ENCODE data around the gene CDK1.
A peak's percentile ranks its signal among the peaks of the same experiment; 100 is the strongest.

CDK1 gene

GRCh38 chr10:60778214-60778970 lies at the start of gene CDK1:
CDK1 (plus strand) TSS chr10:60778478; CDS start chr10:60780166, 1,688 bp downstream.
- intact Hi-C loops (cut with DNase I; ENCODE audit: low total_unique reads), result no loop called here
- H3K9me3 ChIP-seq, result no peaks in the 10 kb centered on the region
- H3K27me3 ChIP-seq, result peaks cover 0 to 3% of the 10 kb centered on the region in 2 donors
- H3K4me1 ChIP-seq, result peaks cover 0 to 7% (median 7%) of the 10 kb centered on the region in 4 donors
- H3K4me3 ChIP-seq, result peak within 1 kb of the TSS; percentile 57 to 68
- H3K27ac ChIP-seq, result no peak within 1 kb of the TSS
- no peak for TF ChIP-seq CTCF (IDR thresholded peaks at IDR 0.05)
- no peaks in the 10 kb centered on the region for H3K36me3 ChIP-seq
- DNase-seq, result peak; percentile 93 to 98

- Histone ChIP-seq H3K4me1 (peaks cover 0 to 15% (median 10%) of the 10 kb centered on the region in 4 donors), H3K4me3 (no peak overlapping the region), H3K9me3 (no peaks in the 10 kb centered on the region), H3K27me3 (peaks cover 0 to 15% of the 10 kb centered on the region in 2 donors), H3K36me3 (no peaks in the 10 kb centered on the region), H3K27ac (no peak overlapping the region)
- intact Hi-C loops (cut with DNase I; ENCODE audit: low total_unique reads), result no loop called here
- DNase-seq, result no peak
- TF ChIP-seq CTCF (IDR thresholded peaks at IDR 0.05), result no peak
Measured at GRCh38 chr10:60729106-60729505, 49.2 kb upstream of the CDK1 start.

GRCh38 chr10:60731134-60731885 lies 47.0 kb upstream of the CDK1 start:
- H3K27ac ChIP-seq, result no peak overlapping the region
- no peaks in the 10 kb centered on the region for H3K9me3 ChIP-seq
- no peak for DNase-seq
- intact Hi-C loops (cut with DNase I; ENCODE audit: low total_unique reads), result no loop called here
- H3K27me3 ChIP-seq, result peaks cover 0 to 22% of the 10 kb centered on the region in 2 donors
- no peaks in the 10 kb centered on the region for H3K36me3 ChIP-seq
- H3K4me1 ChIP-seq, result peaks cover 0 to 16% (median 10%) of the 10 kb centered on the region in 4 donors
- H3K4me3 ChIP-seq, result no peak overlapping the region
- TF ChIP-seq CTCF (IDR thresholded peaks at IDR 0.05), result no peak

- Histone ChIP-seq H3K4me3 (peak overlapping the region; percentile 49 to 59), H3K4me1 (peaks cover 0 to 16% (median 10%) of the 10 kb centered on the region in 4 donors), H3K27ac (no peak overlapping the region), H3K27me3 (peaks cover 0 to 22% of the 10 kb centered on the region in 2 donors), H3K9me3 (no peaks in the 10 kb centered on the region), H3K36me3 (no peaks in the 10 kb centered on the region)
- no peak for DNase-seq
- intact Hi-C loops (cut with DNase I; ENCODE audit: low total_unique reads), result no loop called here
- no peak for TF ChIP-seq CTCF (IDR thresholded peaks at IDR 0.05)
Measured at GRCh38 chr10:60732198-60732806, 46.0 kb upstream of the CDK1 start.

- peaks cover 0 to 22% of the 10 kb centered on the region in 2 donors for H3K27me3 ChIP-seq
- no peaks in the 10 kb centered on the region for H3K36me3 ChIP-seq
- H3K4me3 ChIP-seq, result peak overlapping the region; percentile 49 to 59
- H3K9me3 ChIP-seq, result no peaks in the 10 kb centered on the region
- no peak for DNase-seq
- intact Hi-C loops (cut with DNase I; ENCODE audit: low total_unique reads), result no loop called here
- TF ChIP-seq CTCF (IDR thresholded peaks at IDR 0.05), result peak in 1 of 2 experiments; percentile 19
- H3K4me1 ChIP-seq, result peaks cover 0 to 16% (median 10%) of the 10 kb centered on the region in 4 donors
- peak overlapping the region; percentile 29 to 52 for H3K27ac ChIP-seq
Measured at GRCh38 chr10:60732807-60733516, 45.3 kb upstream of the CDK1 start.

All from tibial artery (tissue), 4 donors.